K562 (cell line): ENCODE results near the gene TMEM200B.

Experiments
- BHLHE40 ChIP-seq: IDR thresholded peaks from 2 replicates; pipeline ENCODE4 v1.6.1; 2011; ENCODE audit warnings: low read length, improper control_type of control experiment
- TF ChIP-seq, protein P1 (sequence below), 3 experiments: IDR thresholded peaks in 2 of 3; conservative IDR thresholded peaks in 1 of 3; 2 replicates each; pipeline ENCODE4 v1.5.1; 2011 to 2012; ENCODE audit warnings: low read length in 3 of 3, mild to moderate bottlenecking in 3 of 3, control low read depth in 2 of 3, improper control_type of control experiment in 1 of 3, inconsistent platforms in 1 of 3, low read depth in 1 of 3, mixed read lengths in 1 of 3, moderate library complexity in 1 of 3; ENCODE audit not compliant: insufficient read depth in 2 of 3

- TF ChIP-seq, protein P1, sequence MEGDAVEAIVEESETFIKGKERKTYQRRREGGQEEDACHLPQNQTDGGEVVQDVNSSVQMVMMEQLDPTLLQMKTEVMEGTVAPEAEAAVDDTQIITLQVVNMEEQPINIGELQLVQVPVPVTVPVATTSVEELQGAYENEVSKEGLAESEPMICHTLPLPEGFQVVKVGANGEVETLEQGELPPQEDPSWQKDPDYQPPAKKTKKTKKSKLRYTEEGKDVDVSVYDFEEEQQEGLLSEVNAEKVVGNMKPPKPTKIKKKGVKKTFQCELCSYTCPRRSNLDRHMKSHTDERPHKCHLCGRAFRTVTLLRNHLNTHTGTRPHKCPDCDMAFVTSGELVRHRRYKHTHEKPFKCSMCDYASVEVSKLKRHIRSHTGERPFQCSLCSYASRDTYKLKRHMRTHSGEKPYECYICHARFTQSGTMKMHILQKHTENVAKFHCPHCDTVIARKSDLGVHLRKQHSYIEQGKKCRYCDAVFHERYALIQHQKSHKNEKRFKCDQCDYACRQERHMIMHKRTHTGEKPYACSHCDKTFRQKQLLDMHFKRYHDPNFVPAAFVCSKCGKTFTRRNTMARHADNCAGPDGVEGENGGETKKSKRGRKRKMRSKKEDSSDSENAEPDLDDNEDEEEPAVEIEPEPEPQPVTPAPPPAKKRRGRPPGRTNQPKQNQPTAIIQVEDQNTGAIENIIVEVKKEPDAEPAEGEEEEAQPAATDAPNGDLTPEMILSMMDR (IDR thresholded peaks at IDR 0.05 in 2 of 3, conservative IDR thresholded peaks at IDR 0.05 in 1 of 3; ENCODE audit: insufficient read depth in 2 of 3, low read depth in 1 of 3, low read length in 3 of 3): no peak
- no peak for TF ChIP-seq BHLHE40
Observed at GRCh38 chr1:29129916-29130315, 6.2 kb upstream of the TMEM200B start.
